Measurements from ENCODE around the gene SPATS2. TPM values are rescaled to one million over a fixed set of nuclear protein-coding genes. Genes with fewer than 3 reads are reported as not detected.
A peak's percentile ranks its signal among the peaks of the same experiment; 100 is the strongest.

The SPATS2 gene
- total RNA-seq, 1 experiment from 2014 or later = 74.2 TPM

DNA sequence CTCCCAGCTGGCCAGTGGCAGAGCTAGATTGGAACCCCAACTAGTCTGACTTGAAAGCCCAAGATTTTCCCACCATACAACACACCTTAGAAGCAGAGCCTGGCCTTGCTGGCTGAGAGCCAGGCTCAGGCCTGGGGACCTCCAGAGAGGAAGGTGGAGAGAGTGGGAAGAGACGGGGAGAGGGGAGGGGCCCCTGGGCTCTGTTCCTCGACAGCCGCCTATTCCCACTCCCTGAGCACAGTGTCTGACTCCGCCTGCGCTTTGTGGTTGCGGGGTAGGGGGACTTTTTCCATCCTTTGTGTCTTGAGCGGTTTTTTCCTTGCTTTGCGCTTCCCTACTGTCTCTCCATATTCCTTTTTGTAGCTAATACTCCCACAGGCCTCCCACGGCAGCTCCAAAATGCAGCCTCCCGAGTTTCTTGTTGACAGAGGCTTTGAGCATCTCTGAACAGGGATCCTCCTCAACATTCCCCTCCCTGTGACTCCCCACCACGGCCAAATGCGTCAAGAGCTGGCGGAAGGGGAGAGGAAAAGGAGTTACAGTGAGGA, 167.5 kb downstream of the SPATS2 start:
- no peak overlapping the region for H3K9ac ChIP-seq (ENCODE audit: low read length)
- no peaks in the 10 kb centered on the region for H3K27me3 ChIP-seq (ENCODE audit: insufficient read depth, low read length)
- intact Hi-C loops (cut with micrococcal nuclease) = no loop called here
- no peak overlapping the region for H3K4me2 ChIP-seq (ENCODE audit: low read length)
- POLR2A ChIA-PET = interaction anchor here (1.0 to 1.2 kb wide), 2 partner anchors 19 to 212 kb away, joined by 3 read pairs; partner anchors contain the start of gene TROAP
- peaks cover 6% of the 10 kb centered on the region for H3K79me2 ChIP-seq (ENCODE audit: insufficient read depth, low read length)
- DNase-seq (ENCODE audit: low read depth, low spot score) (no peak), ATAC-seq (no peak)
- BruUV-seq (replicated peaks) = no TSS peak
- H3K4me1 ChIP-seq (ENCODE audit: control insufficient read depth in 1 of 2, insufficient read depth in 2 of 2, low read length in 2 of 2) = peaks cover 31 to 41% of the 10 kb centered on the region in 2 experiments
- H3K9me2 ChIP-seq (ENCODE audit: insufficient read depth) = no peaks in the 10 kb centered on the region
- no peak overlapping the region for H3K4me3 ChIP-seq (replicated peaks in 1 of 2; ENCODE audit: low read depth in 1 of 2, low read length in 2 of 2)
- peak overlapping the region; percentile 44 for H3K27ac ChIP-seq (ENCODE audit: low read depth, low read length)
- CTCF ChIA-PET = interaction anchor here (2.2 kb wide), 1 partner anchor 176 kb away, joined by 8 read pairs; no protein-coding TSS in a partner anchor
- H4K20me1 ChIP-seq (ENCODE audit: insufficient read depth) = no peaks in the 10 kb centered on the region
- no peak overlapping the region for H2AFZ ChIP-seq (ENCODE audit: low read depth, low read length, poor library complexity, severe bottlenecking)
- H3K9me3 ChIP-seq (ENCODE audit: control insufficient read depth in 1 of 2, insufficient read depth in 1 of 2, low read depth in 1 of 2, low read length in 2 of 2) = no peaks in the 10 kb centered on the region
- RAD21 ChIA-PET (ENCODE audit: low non-redundant PET in 1 of 2, low total read pairs in 2 of 2, uncharacterized antibody in 2 of 2, unreplicated experiment in 2 of 2) = no interaction called here
- TF ChIP-seq ZBTB33 (IDR thresholded peaks at IDR 0.05; ENCODE audit: extremely low read depth, insufficient replicate concordance, low read length) (no peak), CEBPB (IDR thresholded peaks at IDR 0.05; ENCODE audit: low read depth) (no peak), YY1 (IDR thresholded peaks at IDR 0.05; ENCODE audit: extremely low read depth, insufficient replicate concordance, low read depth, low read length) (no peak), SRF (IDR thresholded peaks at IDR 0.05; ENCODE audit: low read depth) (no peak), POLR2A (IDR thresholded peaks at IDR 0.05; ENCODE audit: borderline replicate concordance, extremely low read depth, insufficient read depth, insufficient read length) (no peak), JUND (IDR thresholded peaks at IDR 0.05) (no peak), ATF3 (IDR thresholded peaks at IDR 0.05) (no peak), MAX (IDR thresholded peaks at IDR 0.05) (no peak), POLR2AphosphoS5 (IDR thresholded peaks at IDR 0.05; ENCODE audit: low read depth, low read length) (no peak), EZH2phosphoT487 (IDR thresholded peaks at IDR 0.05; ENCODE audit: borderline replicate concordance) (no peak), ELF1 (IDR thresholded peaks at IDR 0.05; ENCODE audit: borderline replicate concordance, low read depth) (no peak), SP1 (IDR thresholded peaks at IDR 0.05; ENCODE audit: low read depth) (no peak), TCF7L2 (IDR thresholded peaks at IDR 0.05; ENCODE audit: borderline replicate concordance, extremely low read depth, insufficient read depth, insufficient read length) (no peak), ZFX (IDR thresholded peaks at IDR 0.05) (no peak)
- H3K36me3 ChIP-seq (ENCODE audit: control insufficient read depth in 1 of 2, insufficient read depth in 2 of 2, low read length in 2 of 2) = no peaks in the 10 kb centered on the region
